ENCODE data around the gene DTNA.

DNA sequence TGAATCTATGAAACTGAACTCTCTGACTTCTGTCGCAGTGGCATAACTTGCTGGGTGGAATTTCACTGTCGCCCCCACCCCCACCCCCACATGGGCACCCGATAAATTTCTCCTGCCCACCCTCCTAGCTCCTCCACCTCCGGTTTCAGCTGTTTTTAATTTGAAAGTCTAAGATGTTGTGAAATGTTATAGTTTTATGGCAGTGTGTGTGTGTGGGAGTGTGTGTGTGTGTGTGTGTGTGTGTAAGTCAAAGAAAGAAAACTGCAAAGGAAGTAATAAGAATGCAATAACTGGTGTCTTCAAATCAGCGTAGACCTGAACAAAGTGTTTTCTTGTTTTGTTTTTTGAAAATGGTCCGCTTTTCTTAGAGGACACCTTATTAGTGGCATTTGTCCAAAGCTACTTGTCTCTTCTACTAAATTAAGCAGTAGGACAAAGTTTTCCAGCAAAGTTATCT is 388 bp downstream of the DTNA start:
- TF ChIP-seq, protein P1, sequence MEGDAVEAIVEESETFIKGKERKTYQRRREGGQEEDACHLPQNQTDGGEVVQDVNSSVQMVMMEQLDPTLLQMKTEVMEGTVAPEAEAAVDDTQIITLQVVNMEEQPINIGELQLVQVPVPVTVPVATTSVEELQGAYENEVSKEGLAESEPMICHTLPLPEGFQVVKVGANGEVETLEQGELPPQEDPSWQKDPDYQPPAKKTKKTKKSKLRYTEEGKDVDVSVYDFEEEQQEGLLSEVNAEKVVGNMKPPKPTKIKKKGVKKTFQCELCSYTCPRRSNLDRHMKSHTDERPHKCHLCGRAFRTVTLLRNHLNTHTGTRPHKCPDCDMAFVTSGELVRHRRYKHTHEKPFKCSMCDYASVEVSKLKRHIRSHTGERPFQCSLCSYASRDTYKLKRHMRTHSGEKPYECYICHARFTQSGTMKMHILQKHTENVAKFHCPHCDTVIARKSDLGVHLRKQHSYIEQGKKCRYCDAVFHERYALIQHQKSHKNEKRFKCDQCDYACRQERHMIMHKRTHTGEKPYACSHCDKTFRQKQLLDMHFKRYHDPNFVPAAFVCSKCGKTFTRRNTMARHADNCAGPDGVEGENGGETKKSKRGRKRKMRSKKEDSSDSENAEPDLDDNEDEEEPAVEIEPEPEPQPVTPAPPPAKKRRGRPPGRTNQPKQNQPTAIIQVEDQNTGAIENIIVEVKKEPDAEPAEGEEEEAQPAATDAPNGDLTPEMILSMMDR (conservative IDR thresholded peaks at IDR 0.05): no peak
- no peak for TF ChIP-seq EZH2 (IDR thresholded peaks at IDR 0.05; ENCODE audit: low read depth)
